GM12891 (cell line): ENCODE measurements around the gene DYNC2I2.

Experiments used
- PAX5 ChIP-seq: IDR thresholded peaks from 2 replicates; pipeline ENCODE4 v1.6.1; 2011; ENCODE audit warnings: low read length, moderate library complexity, mild to moderate bottlenecking; ENCODE audit not compliant: insufficient read depth, severe bottlenecking
- POLR2A ChIP-seq: IDR thresholded peaks from 2 replicates; pipeline ENCODE4 v1.6.1; 2011; ENCODE audit warnings: low read depth, low read length, control low read depth
- POLR2AphosphoS5 ChIP-seq: IDR thresholded peaks from 2 replicates; pipeline ENCODE4 v1.6.1; 2011; ENCODE audit warnings: low read depth, low read length, control low read depth
- TAF1 ChIP-seq: IDR thresholded peaks from 2 replicates; pipeline ENCODE4 v1.6.1; 2011; ENCODE audit warnings: low read depth, low read length, control low read depth

DNA sequence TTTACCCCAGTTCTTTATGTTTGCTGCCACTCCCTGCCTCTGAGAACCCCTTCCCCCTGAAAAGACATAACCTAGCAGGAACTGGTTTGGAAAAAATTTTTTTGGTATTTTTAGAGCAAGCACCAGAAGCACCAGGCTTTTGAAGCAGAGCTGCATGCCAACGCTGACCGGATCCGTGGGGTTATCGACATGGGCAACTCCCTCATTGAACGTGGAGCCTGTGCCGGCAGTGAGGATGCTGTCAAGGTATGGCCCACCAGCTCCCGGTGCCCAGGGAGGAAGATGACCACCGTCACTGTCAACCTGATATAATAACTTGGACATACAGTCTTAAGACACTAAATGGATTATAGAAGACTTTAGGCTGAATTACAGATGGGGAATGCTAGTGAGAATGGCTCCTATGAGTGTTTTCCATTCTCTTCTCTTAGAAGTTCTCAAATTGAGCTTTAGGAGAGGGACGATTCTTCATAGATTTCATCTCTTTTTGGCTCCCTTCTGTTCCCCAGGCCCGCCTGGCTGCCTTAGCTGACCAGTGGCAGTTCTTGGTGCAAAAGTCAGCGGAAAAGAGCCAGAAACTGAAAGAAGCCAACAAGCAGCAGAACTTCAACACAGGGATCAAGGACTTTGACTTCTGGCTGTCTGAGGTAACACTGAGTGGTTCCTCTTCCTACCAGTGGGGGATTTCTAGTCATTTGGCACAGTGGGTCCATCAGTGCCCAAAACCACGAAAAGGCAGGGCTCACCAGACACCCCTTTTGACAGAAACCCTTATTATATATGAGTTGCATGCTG, 44.9 kb downstream of the DYNC2I2 start:
- TF ChIP-seq POLR2A: no peak
- TF ChIP-seq POLR2AphosphoS5: no peak
- TF ChIP-seq PAX5: no peak
- no peak for TF ChIP-seq TAF1
